ENCODE data around the gene BRD8. TPM values are rescaled to one million over a fixed set of nuclear protein-coding genes. Genes with fewer than 3 reads are reported as not detected.

Gene BRD8
- total and polyA plus RNA-seq, 12 donors = 13.0 to 35.9 (median 22.7) TPM

DNA sequence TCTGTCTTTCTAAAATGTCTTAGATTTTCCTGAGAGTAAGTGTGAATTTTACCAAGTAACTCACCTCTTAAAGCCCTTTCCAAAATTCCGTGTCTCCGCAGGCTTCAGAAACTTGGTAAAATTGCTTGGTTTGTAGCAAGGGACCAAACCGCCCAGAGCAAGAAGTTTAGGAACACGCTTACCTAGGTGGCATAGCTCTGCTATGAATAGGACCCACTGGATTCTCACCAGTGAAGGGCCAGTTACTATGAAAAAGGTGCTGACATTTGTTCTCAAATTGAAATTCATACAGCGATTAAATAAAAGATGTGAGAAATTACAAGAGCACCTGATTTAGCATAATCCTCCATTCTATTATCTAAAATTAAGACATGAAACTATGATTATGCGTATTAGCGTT, 45.9 kb downstream of the BRD8 start:
- no peaks in the 10 kb centered on the region for H3K36me3 ChIP-seq
- no peak for ATAC-seq
- 91 to 94% methylated on average over 7 of the region's 7 CpGs for WGBS, 2 donors
- H3K4me1 ChIP-seq = peaks cover 0 to 9% (median 0%) of the 10 kb centered on the region in 9 donors
- intact Hi-C loops (cut with DNase I) = loop anchor here in 9 of 10 donors (2.0 to 10.0 kb wide), 8 partner anchors 54 to 378 kb away; partner anchors contain the start of gene HNRNPA0 (in 2 of the 9)
- H3K27me3 ChIP-seq = peaks cover 0 to 10% (median 0%) of the 10 kb centered on the region in 7 donors
- no peak overlapping the region for H3K27ac ChIP-seq
- peak overlapping the region in 3 of 10 donors; percentile 34 to 53 (median 48) for H3K4me3 ChIP-seq
- TF ChIP-seq CTCF (IDR thresholded peaks at IDR 0.05) = no peak
- DNase-seq = no peak
- no peaks in the 10 kb centered on the region for H3K9me3 ChIP-seq

DNA sequence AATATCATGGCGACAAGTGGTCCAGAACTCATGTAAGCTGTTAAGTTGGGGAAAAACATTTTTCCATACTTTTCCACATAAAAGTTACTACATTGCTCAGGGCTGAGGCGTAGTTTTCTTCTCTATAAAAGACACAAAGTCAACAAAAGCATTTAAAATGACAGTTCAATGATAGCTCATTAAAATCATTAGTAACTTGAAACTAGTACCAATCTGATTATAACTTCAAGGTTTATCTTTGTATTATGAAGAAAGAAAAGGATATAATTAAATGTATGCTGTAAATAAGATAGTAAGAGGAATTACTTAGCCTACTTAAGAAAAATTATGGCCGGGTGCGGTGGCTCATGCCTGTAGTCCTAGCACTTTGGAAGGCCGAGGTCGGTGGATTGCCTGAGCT, 49.1 kb downstream of the BRD8 start:
- Histone ChIP-seq H3K9me3 (no peaks in the 10 kb centered on the region), H3K36me3 (no peaks in the 10 kb centered on the region), H3K27me3 (peaks cover 0 to 5% (median 0%) of the 10 kb centered on the region in 7 donors), H3K4me1 (peaks cover 0 to 9% (median 0%) of the 10 kb centered on the region in 9 donors), H3K27ac (no peak overlapping the region), H3K4me3 (no peak overlapping the region)
- 92 to 95% methylated on average over 6 of the region's 6 CpGs for WGBS, 2 donors
- no peak for TF ChIP-seq CTCF (IDR thresholded peaks at IDR 0.05)
- ATAC-seq (no peak), DNase-seq (no peak)
- intact Hi-C loops (cut with DNase I) = loop anchor here in 2 of 10 donors (5.0 kb wide), 2 partner anchors 47 to 52 kb away; partner anchors contain the start of gene WNT8A (in 1 of the 2)

DNA sequence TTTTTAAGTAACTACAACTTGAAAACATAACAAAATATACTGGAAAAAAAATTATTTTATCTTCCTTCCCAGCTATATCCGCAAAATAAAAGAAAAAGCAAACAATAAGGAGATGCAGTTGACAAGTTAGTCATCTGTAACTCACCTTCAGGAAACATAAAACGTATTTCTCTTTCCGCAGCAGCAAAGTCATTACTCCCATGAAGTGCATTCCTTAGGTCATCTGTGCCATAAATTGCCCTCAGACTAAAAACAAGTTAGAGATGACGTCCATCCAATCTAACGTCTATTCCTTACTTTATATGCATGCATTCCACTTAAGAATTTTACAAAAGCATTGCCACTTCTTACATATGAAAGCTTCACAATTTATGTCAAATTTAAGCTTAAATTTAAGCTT, 50.1 kb downstream of the BRD8 start:
- H3K4me1 ChIP-seq = peaks cover 0 to 7% (median 0%) of the 10 kb centered on the region in 9 donors
- 60 to 70% methylated on average over 5 of the region's 5 CpGs for WGBS, 2 donors
- H3K4me3 ChIP-seq = no peak overlapping the region
- DNase-seq = no peak
- no peak for TF ChIP-seq CTCF (IDR thresholded peaks at IDR 0.05)
- H3K36me3 ChIP-seq = no peaks in the 10 kb centered on the region
- intact Hi-C loops (cut with DNase I) = loop anchor here in 2 of 10 donors (5.0 kb wide), 2 partner anchors 46 to 51 kb away; partner anchors contain the start of gene WNT8A (in 1 of the 2)
- ATAC-seq = no peak
- H3K9me3 ChIP-seq = no peaks in the 10 kb centered on the region
- peaks cover 0 to 5% (median 0%) of the 10 kb centered on the region in 7 donors for H3K27me3 ChIP-seq
- no peak overlapping the region for H3K27ac ChIP-seq

- H3K27me3 ChIP-seq = peaks cover 0 to 7% (median 3%) of the 10 kb centered on the region in 7 donors
- DNase-seq (no peak), ATAC-seq (no peak)
- H3K36me3 ChIP-seq = no peaks in the 10 kb centered on the region
- no peak overlapping the region for H3K27ac ChIP-seq
- intact Hi-C loops (cut with DNase I) = no loop called here
- no peak for TF ChIP-seq CTCF (IDR thresholded peaks at IDR 0.05)
- no peaks in the 10 kb centered on the region for H3K4me1 ChIP-seq
- H3K4me3 ChIP-seq = no peak overlapping the region
- no peaks in the 10 kb centered on the region for H3K9me3 ChIP-seq
Observed at GRCh38 chr5:138115254-138115653, 63.2 kb downstream of the BRD8 start.
